ENCODE results near the gene RASGRF1. TPM values are rescaled to one million over a fixed set of nuclear protein-coding genes. Genes with fewer than 3 reads are reported as not detected.
A peak's percentile ranks its signal among the peaks of the same experiment; 100 is the strongest.

The RASGRF1 gene
- total and polyA plus RNA-seq, 5 donors, result 0.05 to 0.12 TPM; not detected in 3

DNA sequence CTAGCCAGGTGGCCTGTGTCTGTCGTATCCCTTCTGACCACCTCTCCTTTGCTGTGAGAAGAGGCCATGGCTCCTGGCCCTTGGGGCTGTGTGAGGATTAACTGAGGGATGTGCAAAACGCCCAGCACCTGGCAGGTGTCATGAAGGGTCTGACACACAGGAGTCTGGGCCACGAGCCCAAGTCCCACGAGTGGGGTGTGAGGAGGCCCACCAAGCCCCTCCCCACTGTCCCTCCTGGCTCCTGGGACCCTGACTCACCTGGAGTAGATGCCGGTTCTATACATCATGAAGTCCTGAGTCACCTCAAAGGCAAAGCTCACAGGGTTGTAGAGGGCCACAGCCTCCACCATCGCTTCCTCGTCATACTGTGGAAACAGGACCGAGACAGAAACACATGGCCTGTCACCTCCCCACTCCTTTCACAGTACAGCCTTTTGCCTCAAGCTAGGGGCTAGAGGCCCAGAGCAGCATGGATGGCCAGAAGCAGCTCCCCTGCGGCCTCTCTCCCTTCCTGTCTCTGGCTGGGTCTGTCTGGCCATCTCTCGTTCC is 165.4 kb downstream of the RASGRF1 start:
- no peaks in the 10 kb centered on the region for H3K9me3 ChIP-seq (ENCODE audit: control insufficient read depth, low read length)
- H3K4me1 ChIP-seq (ENCODE audit: control insufficient read depth, insufficient read depth, low read length), result no peaks in the 10 kb centered on the region
- WGBS, result 75% methylated on average over 10 of the region's 10 CpGs
- no peak for DNase-seq
- no peaks in the 10 kb centered on the region for H3K27me3 ChIP-seq (ENCODE audit: control insufficient read depth, insufficient read depth)
- H3K27ac ChIP-seq (ENCODE audit: low read length), result no peak overlapping the region
- peak in 1 of 2 donors; percentile 6 for ATAC-seq
- no peak overlapping the region for H3K4me3 ChIP-seq (ENCODE audit: low read length)
- intact Hi-C loops (cut with DNase I), result no loop called here

DNA sequence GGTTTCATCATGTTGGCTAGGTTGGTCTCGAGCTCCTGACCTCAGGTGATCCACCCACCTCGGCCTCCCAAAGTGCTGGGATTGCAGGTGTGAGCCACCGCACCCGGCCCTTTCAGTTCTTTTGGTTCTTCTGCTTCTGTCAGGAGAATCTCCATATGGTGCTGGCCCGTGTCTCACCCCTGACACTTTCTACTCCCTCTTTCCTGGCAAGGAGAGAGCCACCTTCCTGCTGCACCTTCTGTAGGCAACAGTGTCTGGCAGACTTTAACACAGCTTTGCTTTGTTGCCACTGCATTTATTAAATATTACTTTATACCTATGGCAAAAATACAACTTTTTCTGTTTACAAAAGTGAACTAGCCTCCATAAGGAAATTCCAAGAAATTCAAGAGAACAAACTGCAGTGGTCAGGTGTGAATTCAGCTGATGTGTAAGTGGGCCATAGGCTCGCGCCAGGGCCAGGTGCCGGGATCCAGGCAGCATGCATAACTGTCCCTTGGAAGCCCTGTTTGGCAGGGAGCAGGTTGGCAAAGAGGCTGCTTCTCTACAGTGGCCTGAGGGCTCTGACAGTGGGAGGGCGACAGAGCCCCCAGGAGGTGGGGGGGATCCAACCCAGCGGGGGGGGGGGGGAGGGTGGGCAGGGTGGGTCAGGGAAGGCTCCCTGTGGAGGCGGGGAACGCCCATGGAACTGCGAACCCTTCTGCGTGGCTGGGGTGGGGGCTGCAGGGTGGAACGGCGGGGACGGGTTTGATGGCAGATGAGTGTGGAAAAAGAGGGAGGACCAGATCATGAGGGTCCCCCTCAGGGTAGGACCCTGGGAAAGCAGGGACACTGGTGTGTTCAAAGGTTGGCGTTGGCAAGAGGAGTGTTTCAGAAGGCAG is 166.9 kb downstream of the RASGRF1 start:
- no peak for DNase-seq
- H3K4me1 ChIP-seq (ENCODE audit: control insufficient read depth, insufficient read depth, low read length), result no peaks in the 10 kb centered on the region
- intact Hi-C loops (cut with DNase I), result no loop called here
- no peaks in the 10 kb centered on the region for H3K27me3 ChIP-seq (ENCODE audit: control insufficient read depth, insufficient read depth)
- no peaks in the 10 kb centered on the region for H3K9me3 ChIP-seq (ENCODE audit: control insufficient read depth, low read length)
- H3K27ac ChIP-seq (ENCODE audit: low read length), result no peak overlapping the region
- H3K4me3 ChIP-seq (ENCODE audit: low read length), result no peak overlapping the region
- WGBS, result 90% methylated on average over 18 of the region's 18 CpGs
- ATAC-seq, result no peak

DNA sequence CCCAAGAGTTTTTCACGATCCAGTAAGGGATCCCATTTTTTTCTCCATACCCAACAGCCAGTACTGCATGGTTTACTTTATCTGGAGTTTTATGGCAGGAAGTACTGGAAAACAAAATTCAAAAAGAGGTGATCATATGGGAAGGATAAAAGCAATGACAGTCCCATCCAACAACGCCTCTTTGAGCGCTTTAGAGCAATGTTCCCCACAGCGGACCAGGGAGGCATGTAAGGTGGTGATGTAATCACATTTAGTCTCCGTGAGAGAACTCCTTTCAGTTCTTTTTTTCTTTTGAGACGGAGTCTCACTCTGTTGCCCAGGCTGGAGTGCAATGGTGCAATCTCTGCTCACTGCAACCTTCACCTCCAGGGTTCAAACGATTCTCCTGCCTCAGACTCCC is 167.6 kb downstream of the RASGRF1 start:
- H3K27ac ChIP-seq (ENCODE audit: low read length), result no peak overlapping the region
- 74% methylated on average over 7 of the region's 7 CpGs for WGBS
- ATAC-seq, result no peak
- H3K4me1 ChIP-seq (ENCODE audit: control insufficient read depth, insufficient read depth, low read length), result no peaks in the 10 kb centered on the region
- H3K4me3 ChIP-seq (ENCODE audit: low read length), result no peak overlapping the region
- no peaks in the 10 kb centered on the region for H3K27me3 ChIP-seq (ENCODE audit: control insufficient read depth, insufficient read depth)
- no peaks in the 10 kb centered on the region for H3K9me3 ChIP-seq (ENCODE audit: control insufficient read depth, low read length)
- intact Hi-C loops (cut with DNase I), result no loop called here
- no peak for DNase-seq

DNA sequence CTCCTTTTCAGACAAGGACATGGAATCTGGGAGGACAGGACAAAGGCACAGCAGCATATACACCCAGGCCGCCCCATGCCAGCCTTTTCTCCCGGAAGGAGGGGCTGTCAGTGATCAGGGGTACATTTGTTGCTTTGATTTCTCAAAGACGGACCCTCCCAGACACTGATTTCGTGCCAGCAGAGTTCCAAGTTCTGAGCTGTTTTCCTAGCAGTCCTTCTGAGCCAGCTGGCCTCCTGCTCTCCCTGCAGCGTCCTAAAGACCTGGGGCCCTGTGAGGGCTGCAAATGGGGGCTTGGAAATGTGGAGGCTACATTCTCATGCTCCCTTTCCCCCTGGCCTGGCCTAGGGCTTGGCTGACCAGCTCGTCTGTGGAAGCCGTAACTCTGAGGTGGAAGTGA is 168.1 kb downstream of the RASGRF1 start:
- ATAC-seq (no peak), DNase-seq (no peak)
- intact Hi-C loops (cut with DNase I), result no loop called here
- Histone ChIP-seq H3K9me3 (ENCODE audit: control insufficient read depth, low read length) (no peaks in the 10 kb centered on the region), H3K4me1 (ENCODE audit: control insufficient read depth, insufficient read depth, low read length) (no peaks in the 10 kb centered on the region), H3K27ac (ENCODE audit: low read length) (no peak overlapping the region), H3K27me3 (ENCODE audit: control insufficient read depth, insufficient read depth) (no peaks in the 10 kb centered on the region), H3K4me3 (ENCODE audit: low read length) (no peak overlapping the region)
- 73% methylated on average over 7 of the region's 7 CpGs for WGBS

DNA sequence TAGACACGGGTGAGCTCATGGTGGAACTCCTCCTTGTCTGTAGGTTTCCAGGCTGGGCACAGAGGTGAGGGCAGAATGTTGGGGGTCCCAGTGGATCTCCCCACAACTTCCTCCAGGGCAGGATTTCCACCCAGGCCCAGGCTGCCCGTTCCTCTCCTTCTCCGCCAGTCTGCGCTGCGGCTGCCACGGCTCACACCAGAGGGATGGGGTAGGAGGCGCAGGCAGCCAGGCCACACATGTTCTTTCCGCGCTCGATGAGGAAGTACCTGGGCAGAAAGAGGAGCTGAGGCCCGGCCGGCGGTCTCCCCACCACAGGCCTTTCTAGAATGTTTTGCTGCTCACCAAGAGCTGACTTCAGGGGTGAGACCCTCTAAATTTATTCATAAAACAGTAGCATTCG is 168.6 kb downstream of the RASGRF1 start:
- 88% methylated on average over 14 of the region's 14 CpGs for WGBS
- intact Hi-C loops (cut with DNase I), result no loop called here

DNA sequence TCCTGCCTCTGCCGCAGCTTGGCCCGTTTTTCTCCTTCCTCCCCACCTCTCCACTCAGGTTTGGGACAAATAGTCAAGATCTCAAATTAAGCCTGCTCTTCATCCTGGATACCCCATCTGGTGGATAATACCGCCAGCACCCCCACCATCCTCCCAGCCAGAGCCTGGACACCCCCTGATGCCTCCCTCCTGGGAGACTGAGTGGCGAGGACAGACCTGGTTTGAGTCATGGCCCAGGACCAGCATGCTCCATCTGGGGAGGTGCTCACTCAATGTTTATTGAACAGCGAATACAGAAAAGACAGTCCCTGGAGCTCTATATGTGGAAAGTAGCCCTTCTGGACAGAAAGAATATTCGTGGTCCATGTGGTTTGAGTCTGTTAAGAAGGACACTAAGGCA is 169.1 kb downstream of the RASGRF1 start:
- WGBS, result 84% methylated on average over 6 of the region's 6 CpGs

More for the DNA sequence above, 168.6 kb downstream of the RASGRF1 start:
- no peaks in the 10 kb centered on the region for H3K4me1 ChIP-seq (ENCODE audit: control insufficient read depth, insufficient read depth, low read length)
- H3K4me3 ChIP-seq (ENCODE audit: low read length), result no peak overlapping the region
- no peak overlapping the region for H3K27ac ChIP-seq (ENCODE audit: low read length)
- no peak for DNase-seq
- ATAC-seq, result no peak
- H3K27me3 ChIP-seq (ENCODE audit: control insufficient read depth, insufficient read depth), result no peaks in the 10 kb centered on the region
- no peaks in the 10 kb centered on the region for H3K9me3 ChIP-seq (ENCODE audit: control insufficient read depth, low read length)

DNA sequence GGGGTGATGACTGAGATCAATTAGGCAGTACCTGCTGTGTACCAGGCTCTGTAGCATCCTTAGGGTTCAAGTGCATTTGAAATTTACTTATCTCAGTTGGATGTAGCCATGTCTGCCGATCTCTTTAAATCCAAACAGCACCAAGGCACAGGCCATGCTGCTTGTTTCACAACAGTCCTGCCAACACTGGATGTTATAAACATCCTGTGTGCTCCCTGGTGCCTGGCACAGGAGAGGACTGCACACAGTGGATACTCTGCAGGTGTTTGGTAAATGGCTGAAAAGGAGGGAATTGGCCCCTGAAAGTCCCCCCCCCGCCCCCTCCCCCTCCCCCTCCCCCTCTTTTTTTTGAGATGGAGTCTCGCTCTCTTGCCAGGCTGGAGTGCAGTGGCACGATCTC is 172.7 kb downstream of the RASGRF1 start:
- no peak overlapping the region for H3K27ac ChIP-seq (ENCODE audit: low read length)
- ATAC-seq, result no peak
- no peaks in the 10 kb centered on the region for H3K9me3 ChIP-seq (ENCODE audit: control insufficient read depth, low read length)
- WGBS, result 96% methylated on average over 4 of the region's 4 CpGs
- no peaks in the 10 kb centered on the region for H3K27me3 ChIP-seq (ENCODE audit: control insufficient read depth, insufficient read depth)
- H3K4me3 ChIP-seq (ENCODE audit: low read length), result no peak overlapping the region
- intact Hi-C loops (cut with DNase I), result loop anchor here in 1 of 4 donors (10.0 kb wide), 1 partner anchor 267 kb away; no protein-coding TSS in a partner anchor
- DNase-seq, result no peak
- H3K4me1 ChIP-seq (ENCODE audit: control insufficient read depth, insufficient read depth, low read length), result peaks cover 11% of the 10 kb centered on the region

More for the DNA sequence above, 169.1 kb downstream of the RASGRF1 start:
- no peak overlapping the region for H3K4me3 ChIP-seq (ENCODE audit: low read length)
- no peaks in the 10 kb centered on the region for H3K9me3 ChIP-seq (ENCODE audit: control insufficient read depth, low read length)
- intact Hi-C loops (cut with DNase I), result no loop called here
- ATAC-seq (no peak), DNase-seq (no peak)
- no peaks in the 10 kb centered on the region for H3K27me3 ChIP-seq (ENCODE audit: control insufficient read depth, insufficient read depth)
- H3K4me1 ChIP-seq (ENCODE audit: control insufficient read depth, insufficient read depth, low read length), result no peaks in the 10 kb centered on the region
- no peak overlapping the region for H3K27ac ChIP-seq (ENCODE audit: low read length)

DNA sequence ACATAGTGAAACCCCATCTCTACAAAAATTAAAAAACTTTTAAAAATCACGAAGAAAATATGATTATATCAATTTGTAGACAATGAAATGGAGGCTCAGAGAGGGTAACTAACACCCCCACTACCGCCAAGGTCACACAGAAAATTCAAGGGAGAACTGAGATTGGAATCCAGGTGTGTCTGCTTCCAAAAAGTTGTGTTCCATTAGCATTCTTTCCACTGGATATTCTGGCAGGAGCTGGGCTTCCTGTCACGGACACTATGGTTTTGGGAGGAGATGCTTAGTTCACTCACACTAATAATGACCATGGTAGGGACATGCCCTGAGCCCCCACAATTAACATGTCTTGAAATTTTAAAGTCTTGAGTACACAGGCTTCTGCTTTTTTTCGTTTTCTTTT is 174.5 kb downstream of the RASGRF1 start:
- no peaks in the 10 kb centered on the region for H3K27me3 ChIP-seq (ENCODE audit: control insufficient read depth, insufficient read depth)
- intact Hi-C loops (cut with DNase I), result loop anchor here in 1 of 4 donors (10.0 kb wide), 1 partner anchor 269 kb away; no protein-coding TSS in a partner anchor
- DNase-seq, result no peak
- H3K4me3 ChIP-seq (ENCODE audit: low read length), result no peak overlapping the region
- WGBS, result 72% methylated on average over 4 of the region's 4 CpGs
- no peak overlapping the region for H3K27ac ChIP-seq (ENCODE audit: low read length)
- ATAC-seq, result peak in 1 of 2 donors; percentile 12
- H3K4me1 ChIP-seq (ENCODE audit: control insufficient read depth, insufficient read depth, low read length), result peaks cover 11% of the 10 kb centered on the region
- no peaks in the 10 kb centered on the region for H3K9me3 ChIP-seq (ENCODE audit: control insufficient read depth, low read length)

DNA sequence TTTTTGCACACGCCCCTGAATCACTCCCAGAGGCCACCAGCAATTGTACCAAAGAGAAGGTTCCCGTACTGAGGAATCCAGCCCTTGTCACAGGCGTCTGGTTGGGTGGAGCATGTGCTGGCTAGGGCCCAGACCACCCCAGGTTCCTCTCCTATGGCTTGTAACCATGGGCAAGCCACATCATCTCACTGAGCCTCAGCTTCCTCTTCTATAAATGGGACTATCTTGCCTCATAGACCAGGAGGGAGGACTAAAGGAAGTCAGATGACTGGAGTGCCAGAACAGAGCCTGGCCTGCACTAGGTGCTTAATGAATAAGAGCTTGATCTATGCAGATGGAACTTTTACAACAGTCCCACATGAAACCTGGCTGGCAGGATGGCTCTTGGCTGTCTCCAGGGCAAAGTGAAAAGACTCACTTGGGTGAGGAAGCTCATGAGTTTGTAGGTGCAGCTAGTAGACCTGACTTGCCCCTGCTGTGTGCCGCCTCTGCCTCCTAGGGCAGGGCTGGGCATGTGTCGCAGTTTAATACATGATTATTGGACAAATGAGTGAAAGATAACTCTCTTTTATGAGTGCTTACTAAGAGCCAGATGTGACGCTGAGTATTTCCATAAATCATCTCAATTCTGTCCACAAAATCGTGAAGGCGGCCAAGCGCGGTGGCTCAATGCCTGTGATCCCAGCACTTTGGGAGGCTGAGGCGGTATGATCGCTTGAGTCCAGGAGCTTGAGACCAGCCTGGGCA is 175.1 kb downstream of the RASGRF1 start:
- Histone ChIP-seq H3K4me1 (ENCODE audit: control insufficient read depth, insufficient read depth, low read length) (peaks cover 11% of the 10 kb centered on the region), H3K27me3 (ENCODE audit: control insufficient read depth, insufficient read depth) (no peaks in the 10 kb centered on the region), H3K4me3 (ENCODE audit: low read length) (no peak overlapping the region), H3K9me3 (ENCODE audit: control insufficient read depth, low read length) (no peaks in the 10 kb centered on the region), H3K27ac (ENCODE audit: low read length) (peak overlapping the region; percentile 7)
- peak; percentile 66 to 75 for ATAC-seq
- 77% methylated on average over 12 of the region's 12 CpGs for WGBS
- intact Hi-C loops (cut with DNase I), result loop anchor here in 1 of 4 donors (10.0 kb wide), 1 partner anchor 269 kb away; no protein-coding TSS in a partner anchor
- DNase-seq, result peak; percentile 63 to 83 (median 81)

DNA sequence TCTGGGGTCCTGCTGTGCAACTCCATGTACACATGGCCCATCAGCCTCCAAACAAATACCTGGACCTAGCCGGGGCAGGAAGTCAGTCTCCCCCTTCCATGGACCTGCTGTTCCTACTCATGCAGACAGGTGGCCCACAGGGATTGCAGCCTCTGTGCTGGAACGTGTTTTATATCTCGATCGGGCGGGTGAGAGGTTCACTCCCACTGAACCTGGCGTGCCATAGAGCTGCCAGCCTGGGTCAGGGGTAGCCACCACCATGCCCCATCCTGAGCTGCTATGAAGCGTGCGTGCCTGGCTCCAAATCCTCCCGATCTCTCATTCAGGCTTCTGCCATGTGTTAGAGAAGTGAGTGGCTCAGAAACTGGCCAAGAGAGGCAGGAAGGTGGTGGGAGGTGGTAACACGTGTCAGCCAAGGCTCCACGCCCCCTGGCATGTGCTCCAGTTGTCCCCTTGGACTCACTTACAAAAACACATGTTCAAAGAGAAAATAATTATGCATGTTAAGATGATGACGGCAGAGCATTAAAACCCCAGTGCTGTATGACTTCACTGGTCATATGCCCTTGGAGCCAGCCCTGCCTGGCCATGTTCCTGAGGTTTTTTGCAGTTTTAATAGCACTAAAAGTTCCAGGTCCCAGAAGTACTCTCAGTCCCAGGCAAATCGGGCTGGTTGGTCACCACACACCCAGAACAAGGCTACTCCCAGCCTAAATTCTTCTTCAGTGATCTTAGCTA is 176.4 kb downstream of the RASGRF1 start:
- DNase-seq, result peak in 1 of 3 donors; percentile 86
- intact Hi-C loops (cut with DNase I), result loop anchor here in 1 of 4 donors (5.0 to 10.0 kb wide), 2 partner anchors 63 to 271 kb away; no protein-coding TSS in a partner anchor
- peaks cover 11% of the 10 kb centered on the region for H3K4me1 ChIP-seq (ENCODE audit: control insufficient read depth, insufficient read depth, low read length)
- WGBS, result 39% methylated on average over 13 of the region's 13 CpGs
- no peaks in the 10 kb centered on the region for H3K9me3 ChIP-seq (ENCODE audit: control insufficient read depth, low read length)
- H3K27me3 ChIP-seq (ENCODE audit: control insufficient read depth, insufficient read depth), result no peaks in the 10 kb centered on the region
- H3K4me3 ChIP-seq (ENCODE audit: low read length), result no peak overlapping the region
- peak overlapping the region; percentile 48 for H3K27ac ChIP-seq (ENCODE audit: low read length)
- peak; percentile 26 to 79 for ATAC-seq

Measured in right cardiac atrium (tissue), 5 donors.